ENCODE data around the gene IL1A. TPM values are rescaled to one million over a fixed set of nuclear protein-coding genes. Genes with fewer than 3 reads are reported as not detected.

IL1A gene
- total RNA-seq, 1 experiment from 2014 or later: 6.3 TPM

DNA sequence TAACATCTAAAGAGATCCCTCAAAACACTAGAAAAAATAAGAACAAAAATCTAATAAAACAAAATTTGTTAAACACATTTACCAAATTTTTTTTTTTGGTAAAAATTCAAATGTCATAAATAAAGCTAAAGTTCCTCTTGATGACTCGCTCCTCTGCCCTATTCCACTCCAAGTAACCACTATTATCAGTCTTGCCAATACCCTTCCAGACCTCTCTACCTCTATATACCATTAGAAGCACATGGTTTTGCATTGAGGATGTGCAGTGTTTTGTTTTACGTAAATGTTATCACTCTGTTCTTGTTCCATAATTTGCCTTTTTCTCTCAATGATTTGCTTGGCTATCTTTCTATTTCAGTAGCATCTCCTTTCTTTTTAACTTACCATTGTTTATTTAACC, 41.4 kb upstream of the IL1A start:
- no peak overlapping the region for H3K27ac ChIP-seq (ENCODE audit: low read depth, low read length, poor library complexity, severe bottlenecking)
- BruUV-seq (replicated peaks): no TSS peak
- ChIA-PET CTCF (no interaction called here), POLR2A (ENCODE audit: low non-redundant PET) (no interaction called here)
- no peaks in the 10 kb centered on the region for H3K4me1 ChIP-seq (ENCODE audit: insufficient read depth, low read length, poor library complexity, severe bottlenecking)
- intact Hi-C loops (cut with micrococcal nuclease; ENCODE audit: unreplicated experiment): no loop called here
- TF ChIP-seq, protein P1, sequence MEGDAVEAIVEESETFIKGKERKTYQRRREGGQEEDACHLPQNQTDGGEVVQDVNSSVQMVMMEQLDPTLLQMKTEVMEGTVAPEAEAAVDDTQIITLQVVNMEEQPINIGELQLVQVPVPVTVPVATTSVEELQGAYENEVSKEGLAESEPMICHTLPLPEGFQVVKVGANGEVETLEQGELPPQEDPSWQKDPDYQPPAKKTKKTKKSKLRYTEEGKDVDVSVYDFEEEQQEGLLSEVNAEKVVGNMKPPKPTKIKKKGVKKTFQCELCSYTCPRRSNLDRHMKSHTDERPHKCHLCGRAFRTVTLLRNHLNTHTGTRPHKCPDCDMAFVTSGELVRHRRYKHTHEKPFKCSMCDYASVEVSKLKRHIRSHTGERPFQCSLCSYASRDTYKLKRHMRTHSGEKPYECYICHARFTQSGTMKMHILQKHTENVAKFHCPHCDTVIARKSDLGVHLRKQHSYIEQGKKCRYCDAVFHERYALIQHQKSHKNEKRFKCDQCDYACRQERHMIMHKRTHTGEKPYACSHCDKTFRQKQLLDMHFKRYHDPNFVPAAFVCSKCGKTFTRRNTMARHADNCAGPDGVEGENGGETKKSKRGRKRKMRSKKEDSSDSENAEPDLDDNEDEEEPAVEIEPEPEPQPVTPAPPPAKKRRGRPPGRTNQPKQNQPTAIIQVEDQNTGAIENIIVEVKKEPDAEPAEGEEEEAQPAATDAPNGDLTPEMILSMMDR (conservative IDR thresholded peaks at IDR 0.05; ENCODE audit: low read depth, low read length): no peak
- TF ChIP-seq EZH2 (IDR thresholded peaks at IDR 0.05; ENCODE audit: borderline replicate concordance, low read depth, low read length, poor library complexity, severe bottlenecking): no peak
- no peak for DNase-seq (ENCODE audit: low spot score)
- no peaks in the 10 kb centered on the region for H3K36me3 ChIP-seq (ENCODE audit: insufficient read depth, low read length, poor library complexity, severe bottlenecking)
- no peaks in the 10 kb centered on the region for H3K27me3 ChIP-seq (replicated peaks; ENCODE audit: insufficient read depth, low read depth, low read length, poor library complexity)
- no peak overlapping the region for H3K4me3 ChIP-seq (ENCODE audit: low read depth, low read length, poor library complexity, severe bottlenecking)
- no peaks in the 10 kb centered on the region for H3K9me3 ChIP-seq (ENCODE audit: low read depth, low read length, poor library complexity, severe bottlenecking)

DNA sequence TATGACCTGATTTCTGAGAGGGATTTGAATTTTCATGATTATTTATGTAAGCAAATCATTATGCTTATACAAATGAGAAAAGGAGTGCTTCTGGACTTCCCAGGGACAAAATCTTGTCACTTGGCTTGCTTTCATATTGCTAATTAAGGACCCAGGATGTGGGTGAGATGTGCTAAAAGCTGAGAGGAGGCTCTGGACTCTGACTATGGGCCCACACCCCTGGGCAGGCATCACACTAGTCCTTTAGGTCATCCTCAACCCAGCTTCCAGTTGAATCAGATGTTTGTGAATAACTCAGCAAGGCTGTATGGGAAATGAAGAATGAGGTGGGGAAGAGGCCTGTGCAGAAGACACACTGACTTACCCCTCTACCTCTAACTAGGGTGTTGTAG, 40.4 kb upstream of the IL1A start:
- H3K27me3 ChIP-seq (replicated peaks; ENCODE audit: insufficient read depth, low read depth, low read length, poor library complexity): no peaks in the 10 kb centered on the region
- ChIA-PET CTCF (no interaction called here), POLR2A (ENCODE audit: low non-redundant PET) (no interaction called here)
- no TSS peak for BruUV-seq (replicated peaks)
- H3K4me3 ChIP-seq (ENCODE audit: low read depth, low read length, poor library complexity, severe bottlenecking): no peak overlapping the region
- H3K27ac ChIP-seq (ENCODE audit: low read depth, low read length, poor library complexity, severe bottlenecking): no peak overlapping the region
- DNase-seq (ENCODE audit: low spot score): no peak
- no peaks in the 10 kb centered on the region for H3K9me3 ChIP-seq (ENCODE audit: low read depth, low read length, poor library complexity, severe bottlenecking)
- intact Hi-C loops (cut with micrococcal nuclease; ENCODE audit: unreplicated experiment): no loop called here
- TF ChIP-seq, protein P1 (conservative IDR thresholded peaks at IDR 0.05; ENCODE audit: low read depth, low read length): no peak
- no peak for TF ChIP-seq EZH2 (IDR thresholded peaks at IDR 0.05; ENCODE audit: borderline replicate concordance, low read depth, low read length, poor library complexity, severe bottlenecking)
- H3K36me3 ChIP-seq (ENCODE audit: insufficient read depth, low read length, poor library complexity, severe bottlenecking): no peaks in the 10 kb centered on the region
- no peaks in the 10 kb centered on the region for H3K4me1 ChIP-seq (ENCODE audit: insufficient read depth, low read length, poor library complexity, severe bottlenecking)

DNA sequence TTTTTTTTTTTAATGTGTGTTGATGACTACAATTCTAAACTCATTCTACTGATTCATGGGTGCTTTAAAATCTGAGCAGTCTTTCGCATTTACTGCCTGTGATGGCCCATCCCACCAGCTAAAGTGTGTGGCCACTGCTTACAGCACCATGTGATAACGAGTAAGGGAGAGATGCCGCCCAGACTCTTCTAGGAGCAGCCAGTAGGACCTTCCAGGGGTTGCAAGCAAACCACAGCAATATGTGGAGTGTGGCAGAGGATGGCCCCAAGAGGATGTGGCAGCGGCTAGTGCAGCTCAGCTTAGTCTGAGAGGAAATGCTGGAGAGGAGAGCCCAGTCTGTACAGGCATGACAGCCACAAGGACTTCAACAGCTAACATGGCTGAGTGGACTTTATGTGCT, 37.4 kb upstream of the IL1A start:
- Histone ChIP-seq H3K27me3 (replicated peaks; ENCODE audit: insufficient read depth, low read depth, low read length, poor library complexity) (no peaks in the 10 kb centered on the region), H3K4me1 (ENCODE audit: insufficient read depth, low read length, poor library complexity, severe bottlenecking) (no peaks in the 10 kb centered on the region), H3K36me3 (ENCODE audit: insufficient read depth, low read length, poor library complexity, severe bottlenecking) (no peaks in the 10 kb centered on the region), H3K9me3 (ENCODE audit: low read depth, low read length, poor library complexity, severe bottlenecking) (no peaks in the 10 kb centered on the region), H3K4me3 (ENCODE audit: low read depth, low read length, poor library complexity, severe bottlenecking) (no peak overlapping the region), H3K27ac (ENCODE audit: low read depth, low read length, poor library complexity, severe bottlenecking) (no peak overlapping the region)
- TF ChIP-seq, protein P1 (conservative IDR thresholded peaks at IDR 0.05; ENCODE audit: low read depth, low read length): no peak
- TF ChIP-seq EZH2 (IDR thresholded peaks at IDR 0.05; ENCODE audit: borderline replicate concordance, low read depth, low read length, poor library complexity, severe bottlenecking): no peak
- ChIA-PET POLR2A (ENCODE audit: low non-redundant PET) (no interaction called here), CTCF (interaction anchor here (0.5 kb wide), 1 partner anchor 19 kb away, joined by 4 read pairs; no protein-coding TSS in a partner anchor)
- no TSS peak for BruUV-seq (replicated peaks)
- intact Hi-C loops (cut with micrococcal nuclease; ENCODE audit: unreplicated experiment): no loop called here
- no peak for DNase-seq (ENCODE audit: low spot score)
